Ascending aorta (tissue), 2 donors: Measurements from ENCODE around the gene TMEM190. TPM values are rescaled to one million over a fixed set of nuclear protein-coding genes. Genes with fewer than 3 reads are reported as not detected.

Experiments used
- DNase-seq, 2 donors: peaks; one replicate each; pipeline ENCODE4 v3.0.0-alpha.2; 2019; ENCODE audit warnings: low spot score in 2 of 2
- H3K27ac ChIP-seq, 2 donors: fragments of 200-600 bp; sonication (generic); one replicate each; pipeline ENCODE4 v1.5.1; 2016 to 2017; ENCODE audit warnings: mild to moderate bottlenecking in 1 of 2
- H3K27me3 ChIP-seq: fragments of 200-600 bp; sonication (generic); one replicate; pipeline ENCODE4 v1.5.1; 2017
- H3K36me3 ChIP-seq, 2 donors: fragments of 200-600 bp; sonication (generic); one replicate each; pipeline ENCODE4 v1.5.1; 2016
- H3K4me1 ChIP-seq, 2 donors: fragments of 200-600 bp; sonication (generic); one replicate each; pipeline ENCODE4 v1.5.1; 2016 to 2017; ENCODE audit warnings: mild to moderate bottlenecking in 1 of 2
- H3K4me3 ChIP-seq, 2 donors: fragments of 200-600 bp; sonication (generic); one replicate each; pipeline ENCODE4 v1.5.1; 2016 to 2017; ENCODE audit warnings: mild to moderate bottlenecking in 1 of 2
- H3K9me3 ChIP-seq, 2 donors: fragments of 200-600 bp; sonication (generic); one replicate each; pipeline ENCODE4 v1.5.1; 2016
- CTCF ChIP-seq, 3 experiments: fragments of 200-600 bp in 2 of 3; fragments of 450-650 bp in 1 of 3; sonication (generic) in 2 of 3; IDR thresholded peaks; one replicate each; pipeline ENCODE4 v1.5.1; 2016 to 2019; ENCODE audit warnings: antibody characterized with exemption in 3 of 3, mild to moderate bottlenecking in 1 of 3, moderate library complexity in 1 of 3
- intact Hi-C: fragments of 100-400 bp; cut with DNase I; formaldehyde crosslinking; loops from one replicate; pipeline ENCODE4 v1.15.1; 2023
- total RNA-seq: library from RNA; depleted of rRNA; stranded (reverse); fragments of >200 nt; gene quantifications from one replicate; pipeline ENCODE4 v1.1.0, GENCODE V29; 2016

Gene TMEM190
- total RNA-seq, 1 donor from 2014 or later, result not detected

GRCh38 chr19:55424518-55424917 lies 47.9 kb downstream of the TMEM190 start:
- intact Hi-C loops, result no loop called here

DNA sequence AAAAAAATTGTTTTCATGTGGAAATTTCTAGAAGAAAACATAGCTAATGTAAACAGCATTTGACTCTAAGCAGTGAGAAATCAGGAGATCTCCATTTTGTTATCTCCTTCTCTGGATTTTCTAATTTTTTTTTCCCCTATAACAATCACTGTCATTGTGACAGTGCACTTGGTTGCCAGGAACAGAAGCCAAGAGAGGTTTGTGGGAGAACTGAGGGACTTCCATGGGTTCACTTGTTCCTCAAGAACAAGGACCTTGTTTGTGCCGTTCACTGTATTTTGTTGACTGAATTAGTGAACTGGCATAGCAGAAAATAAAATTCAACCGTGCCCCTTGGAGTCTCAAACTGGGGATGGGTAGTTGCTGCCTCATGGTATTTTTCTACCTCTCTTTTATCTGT lies 49.4 kb downstream of the TMEM190 start:
- H3K27ac ChIP-seq, result no peak overlapping the region
- no peaks in the 10 kb centered on the region for H3K9me3 ChIP-seq
- DNase-seq, result no peak
- no peaks in the 10 kb centered on the region for H3K36me3 ChIP-seq
- TF ChIP-seq CTCF (IDR thresholded peaks at IDR 0.05), result no peak
- no peak overlapping the region for H3K4me3 ChIP-seq
- H3K27me3 ChIP-seq, result no peaks in the 10 kb centered on the region
- no peaks in the 10 kb centered on the region for H3K4me1 ChIP-seq
- intact Hi-C loops, result no loop called here

More at GRCh38 chr19:55424518-55424917, 47.9 kb downstream of the TMEM190 start:
- Histone ChIP-seq H3K4me3 (no peak overlapping the region), H3K9me3 (no peaks in the 10 kb centered on the region), H3K27ac (no peak overlapping the region), H3K36me3 (no peaks in the 10 kb centered on the region), H3K4me1 (no peaks in the 10 kb centered on the region), H3K27me3 (no peaks in the 10 kb centered on the region)
- TF ChIP-seq CTCF (IDR thresholded peaks at IDR 0.05), result no peak
- no peak for DNase-seq

Other genes with a start within 250 kb of the TMEM190 start
- not detected for gene TNNT1, start 227.6 kb upstream of the TMEM190 start, total RNA-seq
- not detected for gene TNNI3, start 219.1 kb upstream of the TMEM190 start, total RNA-seq
- gene DNAAF3, start 210.2 kb upstream of the TMEM190 start, total RNA-seq, result not detected
- gene SYT5, start 196.5 kb upstream of the TMEM190 start, total RNA-seq, result not detected
- 0.64 TPM for gene PTPRH, start 167.3 kb upstream of the TMEM190 start, total RNA-seq
- gene TMEM86B, start 148.1 kb upstream of the TMEM190 start, total RNA-seq, result not detected
- gene PPP6R1, start 117.8 kb upstream of the TMEM190 start, total RNA-seq, result 68.3 TPM
- 72.7 TPM for gene HSPBP1, start 96.7 kb upstream of the TMEM190 start, total RNA-seq
- gene BRSK1, start 92.8 kb upstream of the TMEM190 start, total RNA-seq, result 6.5 TPM
- not detected for gene TMEM150B, start 51.5 kb upstream of the TMEM190 start, total RNA-seq
- gene KMT5C, start 37.0 kb upstream of the TMEM190 start, total RNA-seq, result 21.7 TPM
- not detected for gene COX6B2, start 22.1 kb upstream of the TMEM190 start, total RNA-seq
- gene GARIN5B, start 13.6 kb upstream of the TMEM190 start, total RNA-seq, result not detected
- gene IL11, start 6.4 kb upstream of the TMEM190 start, total RNA-seq, result not detected
- gene TMEM238, start 7.5 kb downstream of the TMEM190 start, total RNA-seq, result not detected
- gene RPL28, start 9.1 kb downstream of the TMEM190 start, total RNA-seq, result 542 TPM
- 82.6 TPM for gene UBE2S, start 31.0 kb downstream of the TMEM190 start, total RNA-seq
- 0.85 TPM for gene SHISA7, start 66.5 kb downstream of the TMEM190 start, total RNA-seq
- gene ISOC2, start 84.8 kb downstream of the TMEM190 start, total RNA-seq, result 96.7 TPM
- not detected for gene C19orf85, start 87.9 kb downstream of the TMEM190 start, total RNA-seq
- 13.2 TPM for gene ZNF628, start 99.8 kb downstream of the TMEM190 start, total RNA-seq
- gene NAT14, start 108.4 kb downstream of the TMEM190 start, total RNA-seq, result 21.6 TPM
- 22.4 TPM for gene SSC5D, start 111.6 kb downstream of the TMEM190 start, total RNA-seq
- not detected for gene SBK2, start 160.3 kb downstream of the TMEM190 start, total RNA-seq
- not detected for gene SBK3, start 168.7 kb downstream of the TMEM190 start, total RNA-seq
- gene ZNF579, start 204.0 kb downstream of the TMEM190 start, total RNA-seq, result 14.2 TPM
- gene FIZ1, start 222.7 kb downstream of the TMEM190 start, total RNA-seq, result 30.5 TPM
- 28.6 TPM for gene ZNF524, start 223.5 kb downstream of the TMEM190 start, total RNA-seq
- gene ZNF865, start 228.8 kb downstream of the TMEM190 start, total RNA-seq, result 22.0 TPM
- gene ZNF784, start 247.7 kb downstream of the TMEM190 start, total RNA-seq, result 14.7 TPM